ENCODE results near the gene DHRSX.

The DHRSX gene

GRCh38 chrX:2184089-2184488, 316.7 kb downstream of the DHRSX start:
- no peak for DNase-seq

- DNase-seq, result no peak
Observed at GRCh38 chrX:2183193-2183725, 317.5 kb downstream of the DHRSX start.

GRCh38 chrX:2177541-2177940, 323.2 kb downstream of the DHRSX start:
- no peak for DNase-seq

GRCh38 chrX:2176733-2177132, 324.0 kb downstream of the DHRSX start:
- DNase-seq, result no peak

GRCh38 chrX:2176274-2176673, 324.5 kb downstream of the DHRSX start:
- no peak for DNase-seq

- no peak for DNase-seq
Observed at GRCh38 chrX:2172359-2172758, 328.4 kb downstream of the DHRSX start.
